Prostate gland (tissue), 2 donors: ENCODE data around the gene BICC1.

Experiments used
- CTCF ChIP-seq, 4 experiments: fragments of 200-600 bp in 2 of 4; fragments of 450-650 bp in 2 of 4; sonication (generic) in 2 of 4; IDR thresholded peaks; 1 replicate in 3 of 4; 2 replicates in 1 of 4; pipeline ENCODE4 v1.5.1; 2016 to 2019; ENCODE audit warnings: antibody characterized with exemption in 4 of 4, mild to moderate bottlenecking in 2 of 4, moderate library complexity in 2 of 4
- POLR2A ChIP-seq: fragments of 450-650 bp; IDR thresholded peaks from one replicate; pipeline ENCODE4 v1.6.1; 2016; ENCODE audit warnings: antibody characterized with exemption, mild to moderate bottlenecking
- POLR2AphosphoS5 ChIP-seq: sonication (generic); formaldehyde crosslinking; IDR thresholded peaks from one replicate; pipeline ENCODE4 v1.6.1; 2017; ENCODE audit warnings: antibody characterized with exemption

GRCh38 chr10:58723966-58724365, 211.3 kb downstream of the BICC1 start:
- no peak for TF ChIP-seq POLR2AphosphoS5
- no peak for TF ChIP-seq POLR2A
- TF ChIP-seq CTCF (IDR thresholded peaks at IDR 0.05): no peak
